ENCODE data around the gene PPP2R3B.

DNA sequence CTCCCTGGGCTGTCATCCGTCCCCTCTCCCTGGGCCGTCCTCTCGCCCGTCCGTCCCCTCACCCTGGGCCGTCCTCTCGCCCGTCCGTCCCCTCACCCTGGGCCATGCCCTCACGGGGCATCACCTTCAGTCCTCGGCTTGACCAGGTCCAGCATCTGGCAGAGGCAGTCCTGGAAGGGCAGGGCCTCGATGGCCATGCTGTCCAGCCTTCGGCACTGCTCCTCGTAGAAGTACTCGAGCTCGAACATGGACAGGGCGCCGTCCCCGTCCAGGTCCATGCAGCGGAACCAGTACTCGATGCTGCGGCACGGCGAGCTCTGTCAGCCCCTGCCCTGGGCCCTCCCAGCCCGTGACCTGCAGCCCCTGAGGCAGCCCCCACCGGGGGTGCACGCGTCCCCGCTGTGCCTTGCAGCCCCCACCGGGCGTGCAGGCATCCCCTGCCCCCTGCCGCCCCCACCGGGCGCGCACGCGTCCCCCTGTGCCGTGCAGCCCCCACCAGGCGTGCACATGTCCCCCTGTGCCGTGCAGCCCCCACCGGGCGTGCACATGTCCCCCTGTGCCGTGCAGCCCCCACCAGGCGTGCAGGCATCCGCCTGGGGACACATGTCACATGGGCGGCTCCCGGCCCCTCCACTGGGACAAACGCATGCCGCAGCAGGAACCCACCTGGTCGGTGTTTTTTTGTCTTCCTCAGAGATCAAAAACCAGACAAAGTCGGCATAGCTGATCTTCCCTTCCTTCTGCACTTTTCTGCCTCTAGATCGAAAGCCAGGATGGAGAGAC, 45.9 kb downstream of the PPP2R3B start:
- TF ChIP-seq, protein P1, sequence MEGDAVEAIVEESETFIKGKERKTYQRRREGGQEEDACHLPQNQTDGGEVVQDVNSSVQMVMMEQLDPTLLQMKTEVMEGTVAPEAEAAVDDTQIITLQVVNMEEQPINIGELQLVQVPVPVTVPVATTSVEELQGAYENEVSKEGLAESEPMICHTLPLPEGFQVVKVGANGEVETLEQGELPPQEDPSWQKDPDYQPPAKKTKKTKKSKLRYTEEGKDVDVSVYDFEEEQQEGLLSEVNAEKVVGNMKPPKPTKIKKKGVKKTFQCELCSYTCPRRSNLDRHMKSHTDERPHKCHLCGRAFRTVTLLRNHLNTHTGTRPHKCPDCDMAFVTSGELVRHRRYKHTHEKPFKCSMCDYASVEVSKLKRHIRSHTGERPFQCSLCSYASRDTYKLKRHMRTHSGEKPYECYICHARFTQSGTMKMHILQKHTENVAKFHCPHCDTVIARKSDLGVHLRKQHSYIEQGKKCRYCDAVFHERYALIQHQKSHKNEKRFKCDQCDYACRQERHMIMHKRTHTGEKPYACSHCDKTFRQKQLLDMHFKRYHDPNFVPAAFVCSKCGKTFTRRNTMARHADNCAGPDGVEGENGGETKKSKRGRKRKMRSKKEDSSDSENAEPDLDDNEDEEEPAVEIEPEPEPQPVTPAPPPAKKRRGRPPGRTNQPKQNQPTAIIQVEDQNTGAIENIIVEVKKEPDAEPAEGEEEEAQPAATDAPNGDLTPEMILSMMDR (IDR thresholded peaks at IDR 0.05; ENCODE audit: poor library complexity, severe bottlenecking) = no peak
- no peak for TF ChIP-seq TAF1 (IDR thresholded peaks at IDR 0.05; ENCODE audit: low read depth)

Data from neural cell (in vitro differentiated cells).